GM23338 (cell line): ENCODE data around the gene DHRS12.

Experiments used
- EZH2 ChIP-seq: fragments of 200-600 bp; sonication (generic); IDR thresholded peaks from one replicate; pipeline ENCODE4 v1.8.0; 2017; ENCODE audit warnings: antibody characterized with exemption, mild to moderate bottlenecking, low read depth; ENCODE audit not compliant: unreplicated experiment
- JUNB ChIP-seq: IDR thresholded peaks from one replicate; pipeline ENCODE4 v1.6.1; 2016; ENCODE audit warnings: antibody characterized with exemption; ENCODE audit not compliant: unreplicated experiment
- POLR2AphosphoS5 ChIP-seq: IDR thresholded peaks from 2 replicates; pipeline ENCODE4 v1.6.1; 2016; ENCODE audit warnings: antibody characterized with exemption, low read depth
- TF ChIP-seq, protein P1 (sequence below), 2 experiments: fragments of 200-600 bp in 1 of 2; sonication (generic) in 1 of 2; conservative IDR thresholded peaks; 2 replicates each; pipeline versions ENCODE4 v1.5.1 to v1.6.1; 2016 to 2017; ENCODE audit warnings: antibody characterized with exemption in 2 of 2, low read depth in 2 of 2, mild to moderate bottlenecking in 2 of 2, moderate library complexity in 1 of 2

DNA sequence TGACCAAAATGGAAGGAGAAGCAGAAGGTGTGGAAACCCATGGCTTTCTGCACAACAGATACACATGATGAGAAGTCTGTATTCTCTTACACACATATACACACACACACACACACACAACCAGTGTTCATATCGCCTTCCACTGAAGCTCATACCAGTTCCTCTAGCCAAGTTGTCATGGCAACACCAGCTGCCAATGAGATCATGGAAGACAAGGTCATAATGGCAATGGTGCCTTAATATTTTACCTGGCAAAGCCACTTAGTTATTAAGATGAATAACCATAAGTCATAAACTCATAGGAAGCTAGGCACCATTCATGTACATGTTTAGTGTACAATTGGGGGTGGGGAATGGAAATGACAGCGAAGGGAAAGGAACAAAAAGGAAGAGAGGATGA, 2.6 kb upstream of the DHRS12 start:
- TF ChIP-seq, protein P1, sequence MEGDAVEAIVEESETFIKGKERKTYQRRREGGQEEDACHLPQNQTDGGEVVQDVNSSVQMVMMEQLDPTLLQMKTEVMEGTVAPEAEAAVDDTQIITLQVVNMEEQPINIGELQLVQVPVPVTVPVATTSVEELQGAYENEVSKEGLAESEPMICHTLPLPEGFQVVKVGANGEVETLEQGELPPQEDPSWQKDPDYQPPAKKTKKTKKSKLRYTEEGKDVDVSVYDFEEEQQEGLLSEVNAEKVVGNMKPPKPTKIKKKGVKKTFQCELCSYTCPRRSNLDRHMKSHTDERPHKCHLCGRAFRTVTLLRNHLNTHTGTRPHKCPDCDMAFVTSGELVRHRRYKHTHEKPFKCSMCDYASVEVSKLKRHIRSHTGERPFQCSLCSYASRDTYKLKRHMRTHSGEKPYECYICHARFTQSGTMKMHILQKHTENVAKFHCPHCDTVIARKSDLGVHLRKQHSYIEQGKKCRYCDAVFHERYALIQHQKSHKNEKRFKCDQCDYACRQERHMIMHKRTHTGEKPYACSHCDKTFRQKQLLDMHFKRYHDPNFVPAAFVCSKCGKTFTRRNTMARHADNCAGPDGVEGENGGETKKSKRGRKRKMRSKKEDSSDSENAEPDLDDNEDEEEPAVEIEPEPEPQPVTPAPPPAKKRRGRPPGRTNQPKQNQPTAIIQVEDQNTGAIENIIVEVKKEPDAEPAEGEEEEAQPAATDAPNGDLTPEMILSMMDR (conservative IDR thresholded peaks at IDR 0.05; ENCODE audit: low read depth in 2 of 2), result no peak
- TF ChIP-seq EZH2 (no peak), JUNB (no peak), POLR2AphosphoS5 (no peak)
